Measurements from ENCODE around the gene SAMD4B.

SAMD4B gene

DNA sequence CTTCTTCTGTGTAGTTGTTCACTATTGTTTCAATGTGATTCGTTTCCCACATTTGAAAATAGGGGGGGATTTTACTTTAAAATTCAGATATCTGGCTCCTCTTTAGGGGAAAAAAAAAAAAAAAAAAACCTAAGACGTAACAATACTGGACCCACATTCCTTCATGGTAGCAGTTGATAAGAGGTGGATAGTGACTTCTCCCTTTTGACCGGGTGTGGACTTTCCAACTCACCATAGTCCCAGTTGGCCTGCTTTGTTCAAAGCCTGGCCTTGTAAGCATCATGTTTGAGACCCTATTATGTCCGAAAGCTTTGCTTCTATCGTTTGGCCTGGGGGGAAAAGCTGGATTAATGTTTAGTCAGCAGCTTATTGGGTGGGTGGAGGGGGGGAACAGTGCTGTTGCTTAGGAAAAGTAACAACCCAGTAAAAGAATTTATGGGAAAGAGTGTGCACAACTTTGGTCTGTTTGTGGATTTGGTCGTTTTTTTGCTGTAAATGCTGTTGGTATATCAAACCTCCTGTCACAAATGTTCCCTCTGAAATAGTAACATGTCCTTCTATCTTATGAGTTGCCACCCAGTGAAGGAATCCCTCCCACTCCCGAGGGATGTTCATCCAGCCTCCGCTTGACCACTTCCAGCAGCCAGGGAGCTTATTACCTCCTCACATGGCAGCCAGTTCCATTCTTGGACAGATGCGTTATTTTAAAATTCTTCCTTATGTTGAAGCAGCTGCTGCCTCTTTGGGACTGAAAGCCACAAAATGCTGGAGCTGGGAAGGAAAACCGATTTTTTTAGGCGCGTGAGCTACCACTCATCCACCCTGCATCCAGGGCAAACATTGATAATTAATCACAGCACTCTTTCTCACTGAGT is 10.4 kb downstream of the SAMD4B start:
- no peak for TF ChIP-seq GABPA (IDR thresholded peaks at IDR 0.05; ENCODE audit: low read depth)

DNA sequence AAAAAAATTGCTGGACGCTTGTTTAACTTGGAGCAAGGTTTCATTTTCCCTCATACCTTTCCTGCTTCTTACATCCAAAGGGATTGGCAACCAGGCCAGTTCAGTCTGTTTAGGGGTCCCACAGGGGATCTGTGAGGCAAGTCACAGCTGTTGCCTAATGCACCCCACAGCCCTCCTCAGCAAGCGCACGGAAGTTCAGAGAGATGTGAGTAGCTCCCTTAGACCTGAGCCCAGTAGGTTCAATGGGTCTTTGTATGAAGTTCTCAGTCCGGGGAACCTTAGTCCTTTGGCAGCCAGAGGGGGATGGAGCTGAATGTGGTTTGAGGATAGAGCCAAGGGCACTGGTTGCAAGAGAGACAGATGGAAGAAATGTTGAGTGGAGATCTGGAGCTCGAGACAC is 13.0 kb downstream of the SAMD4B start:
- Histone ChIP-seq H3K27me3 (ENCODE audit: insufficient read depth, poor library complexity, severe bottlenecking) (no peaks in the 10 kb centered on the region), H3K27ac (replicated peaks) (no peak overlapping the region), H3K4me3 (replicated peaks; ENCODE audit: insufficient read depth, low read length) (no peak overlapping the region)
- TF ChIP-seq POLR2AphosphoS5 (IDR thresholded peaks at IDR 0.05; ENCODE audit: low read depth) (no peak), GABPA (IDR thresholded peaks at IDR 0.05; ENCODE audit: low read depth) (no peak), SPI1 (IDR thresholded peaks at IDR 0.05; ENCODE audit: borderline replicate concordance, low read depth) (no peak)
- TF ChIP-seq, protein P1, sequence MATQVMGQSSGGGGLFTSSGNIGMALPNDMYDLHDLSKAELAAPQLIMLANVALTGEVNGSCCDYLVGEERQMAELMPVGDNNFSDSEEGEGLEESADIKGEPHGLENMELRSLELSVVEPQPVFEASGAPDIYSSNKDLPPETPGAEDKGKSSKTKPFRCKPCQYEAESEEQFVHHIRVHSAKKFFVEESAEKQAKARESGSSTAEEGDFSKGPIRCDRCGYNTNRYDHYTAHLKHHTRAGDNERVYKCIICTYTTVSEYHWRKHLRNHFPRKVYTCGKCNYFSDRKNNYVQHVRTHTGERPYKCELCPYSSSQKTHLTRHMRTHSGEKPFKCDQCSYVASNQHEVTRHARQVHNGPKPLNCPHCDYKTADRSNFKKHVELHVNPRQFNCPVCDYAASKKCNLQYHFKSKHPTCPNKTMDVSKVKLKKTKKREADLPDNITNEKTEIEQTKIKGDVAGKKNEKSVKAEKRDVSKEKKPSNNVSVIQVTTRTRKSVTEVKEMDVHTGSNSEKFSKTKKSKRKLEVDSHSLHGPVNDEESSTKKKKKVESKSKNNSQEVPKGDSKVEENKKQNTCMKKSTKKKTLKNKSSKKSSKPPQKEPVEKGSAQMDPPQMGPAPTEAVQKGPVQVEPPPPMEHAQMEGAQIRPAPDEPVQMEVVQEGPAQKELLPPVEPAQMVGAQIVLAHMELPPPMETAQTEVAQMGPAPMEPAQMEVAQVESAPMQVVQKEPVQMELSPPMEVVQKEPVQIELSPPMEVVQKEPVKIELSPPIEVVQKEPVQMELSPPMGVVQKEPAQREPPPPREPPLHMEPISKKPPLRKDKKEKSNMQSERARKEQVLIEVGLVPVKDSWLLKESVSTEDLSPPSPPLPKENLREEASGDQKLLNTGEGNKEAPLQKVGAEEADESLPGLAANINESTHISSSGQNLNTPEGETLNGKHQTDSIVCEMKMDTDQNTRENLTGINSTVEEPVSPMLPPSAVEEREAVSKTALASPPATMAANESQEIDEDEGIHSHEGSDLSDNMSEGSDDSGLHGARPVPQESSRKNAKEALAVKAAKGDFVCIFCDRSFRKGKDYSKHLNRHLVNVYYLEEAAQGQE (IDR thresholded peaks at IDR 0.05; ENCODE audit: insufficient replicate concordance, low read depth): no peak
- TF ChIP-seq, protein P2, sequence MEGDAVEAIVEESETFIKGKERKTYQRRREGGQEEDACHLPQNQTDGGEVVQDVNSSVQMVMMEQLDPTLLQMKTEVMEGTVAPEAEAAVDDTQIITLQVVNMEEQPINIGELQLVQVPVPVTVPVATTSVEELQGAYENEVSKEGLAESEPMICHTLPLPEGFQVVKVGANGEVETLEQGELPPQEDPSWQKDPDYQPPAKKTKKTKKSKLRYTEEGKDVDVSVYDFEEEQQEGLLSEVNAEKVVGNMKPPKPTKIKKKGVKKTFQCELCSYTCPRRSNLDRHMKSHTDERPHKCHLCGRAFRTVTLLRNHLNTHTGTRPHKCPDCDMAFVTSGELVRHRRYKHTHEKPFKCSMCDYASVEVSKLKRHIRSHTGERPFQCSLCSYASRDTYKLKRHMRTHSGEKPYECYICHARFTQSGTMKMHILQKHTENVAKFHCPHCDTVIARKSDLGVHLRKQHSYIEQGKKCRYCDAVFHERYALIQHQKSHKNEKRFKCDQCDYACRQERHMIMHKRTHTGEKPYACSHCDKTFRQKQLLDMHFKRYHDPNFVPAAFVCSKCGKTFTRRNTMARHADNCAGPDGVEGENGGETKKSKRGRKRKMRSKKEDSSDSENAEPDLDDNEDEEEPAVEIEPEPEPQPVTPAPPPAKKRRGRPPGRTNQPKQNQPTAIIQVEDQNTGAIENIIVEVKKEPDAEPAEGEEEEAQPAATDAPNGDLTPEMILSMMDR (IDR thresholded peaks at IDR 0.05; ENCODE audit: insufficient read depth, low read length): no peak
- DNase-seq (ENCODE audit: low read depth in 1 of 2, low spot score in 1 of 2): no peak

More for the DNA sequence above, 10.4 kb downstream of the SAMD4B start:
- Histone ChIP-seq H3K27me3 (ENCODE audit: insufficient read depth, poor library complexity, severe bottlenecking) (no peaks in the 10 kb centered on the region), H3K27ac (replicated peaks) (no peak overlapping the region), H3K4me3 (replicated peaks; ENCODE audit: insufficient read depth, low read length) (no peak overlapping the region)
- DNase-seq (ENCODE audit: low read depth in 1 of 2, low spot score in 1 of 2): no peak

DNA sequence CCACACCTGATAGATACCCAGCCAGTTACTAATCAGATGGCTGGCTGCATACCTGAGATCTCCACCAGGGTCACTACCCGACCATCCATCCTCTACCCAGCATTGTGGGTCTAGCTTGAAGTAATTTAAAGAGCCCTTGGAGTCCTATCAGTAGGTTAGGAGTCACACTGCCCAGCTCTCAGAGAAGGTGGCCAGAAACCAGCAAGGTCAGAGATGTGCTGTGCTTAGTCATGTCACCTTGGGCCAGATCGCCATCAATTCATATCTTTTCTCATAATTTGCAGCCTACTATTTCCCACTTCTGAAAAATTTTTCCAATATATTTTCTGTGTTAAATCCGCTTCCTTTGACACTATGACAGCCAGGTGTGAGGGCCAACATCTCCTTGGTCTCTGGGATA is 13.9 kb downstream of the SAMD4B start:
- DNase-seq (ENCODE audit: low read depth in 1 of 2, low spot score in 1 of 2): no peak
- H3K27me3 ChIP-seq (ENCODE audit: insufficient read depth, poor library complexity, severe bottlenecking): no peaks in the 10 kb centered on the region

More for the DNA sequence above, 13.9 kb downstream of the SAMD4B start:
- H3K27ac ChIP-seq (replicated peaks): no peak overlapping the region
- TF ChIP-seq, protein P1 (IDR thresholded peaks at IDR 0.05; ENCODE audit: insufficient replicate concordance, low read depth): no peak
- no peak for TF ChIP-seq POLR2AphosphoS5 (IDR thresholded peaks at IDR 0.05; ENCODE audit: low read depth)
- TF ChIP-seq GABPA (IDR thresholded peaks at IDR 0.05; ENCODE audit: low read depth): no peak
- TF ChIP-seq SPI1 (IDR thresholded peaks at IDR 0.05; ENCODE audit: borderline replicate concordance, low read depth): no peak
- TF ChIP-seq, protein P2 (IDR thresholded peaks at IDR 0.05; ENCODE audit: insufficient read depth, low read length): no peak
- no peak overlapping the region for H3K4me3 ChIP-seq (replicated peaks; ENCODE audit: insufficient read depth, low read length)

All from HL-60 (cell line).